Psoas muscle (tissue), 8 donors: ENCODE measurements around the gene YWHAQ. TPM values are rescaled to one million over a fixed set of nuclear protein-coding genes. Genes with fewer than 3 reads are reported as not detected.

Experiments used
- ATAC-seq, 4 donors: fragments of 200-7000 bp; cut with Tn5 transposase; one replicate each; pipeline ENCODE4 v1.9.1; 2020; ENCODE audit warnings: moderate library complexity in 3 of 4, mild to moderate bottlenecking in 2 of 4
- DNase-seq, 2 donors: peaks; one replicate each; pipeline ENCODE4 v3.0.0-alpha.2; 2020
- H3K27ac ChIP-seq: fragments of 200-600 bp; one replicate; pipeline ENCODE4 v1.8.0; 2022
- H3K27me3 ChIP-seq, 3 donors: fragments of 200-600 bp in 1 of 3; one replicate each; pipeline versions ENCODE4 v1.6.1 to v1.8.0; 2013 to 2022; ENCODE audit warnings: low read length in 2 of 3, mild to moderate bottlenecking in 2 of 3, moderate library complexity in 1 of 3; ENCODE audit not compliant: insufficient read depth in 3 of 3
- H3K36me3 ChIP-seq, 2 donors: fragments of 200-600 bp in 1 of 2; one replicate each; pipeline versions ENCODE4 v1.6.1 to v1.8.0; 2013 to 2022; ENCODE audit warnings: low read depth in 1 of 2, mild to moderate bottlenecking in 1 of 2, moderate library complexity in 1 of 2; ENCODE audit not compliant: insufficient read depth in 1 of 2
- H3K4me1 ChIP-seq: fragments of 200-600 bp; one replicate; pipeline ENCODE4 v1.8.0; 2022
- H3K4me3 ChIP-seq: fragments of 200-600 bp; one replicate; pipeline ENCODE4 v1.8.0; 2022; ENCODE audit warnings: mild to moderate bottlenecking
- H3K9me3 ChIP-seq: fragments of 200-600 bp; one replicate; pipeline ENCODE4 v1.8.0; 2022
- WGBS, 3 donors: extraction: QIAGEN DNeasy Blood & Tissue Kit; methylation state at CpG; one replicate each; pipeline versions ENCODE4 v1.1.6 to v1.1.7; 2013; 5-methylcytosine and 5-hydroxymethylcytosine counted together
- intact Hi-C, 2 donors: fragments of 100-400 bp; cut with DNase I; formaldehyde crosslinking; loops; one replicate each; pipeline versions ENCODE4 v1.11.0 to v1.14.2; 2022
- polyA plus RNA-seq, 3 donors: library from polyadenylated mRNA; stranded (reverse); fragments of 200-250 nt; gene quantifications; one replicate each; pipeline ENCODE4 v1.2.3, GENCODE V29; 2013
- total RNA-seq, 4 donors: library from RNA; stranded (reverse); fragmentation: NEBNext Ultra II Directional in 2 of 4; extraction: Animal tissue kit (Norgen Biotek cat#: 25700) in 2 of 4; gene quantifications; one replicate each; pipeline versions ENCODE4 v1.2.1 to v1.2.4, GENCODE V29; 2021 to 2023
- TF ChIP-seq, protein P1 (sequence below): fragments of 200-600 bp; IDR thresholded peaks from one replicate; pipeline ENCODE4 v1.8.0; 2022; ENCODE audit warnings: antibody characterized with exemption
- donor health status: healthy with polysubstance abuse.
- donor health status: DM: no; HTN: no; CAD: no; lungs with moderate emphysema.
- donor health status: Bipolar disorder and iron deficiency.
- donor health status: healthy.
- donor health status: DM: yes; HTN: yes; CAD: no.
- donor health status: DM: no; HTN: no; CAD: no.
- donor health status: DM: no; HTN: no; CAD: no.
- donor health status: DM: yes; HTN: yes; CAD: no.

The YWHAQ gene
- total and polyA plus RNA-seq, 7 donors, result 41.5 to 74.7 (median 57.3) TPM

DNA sequence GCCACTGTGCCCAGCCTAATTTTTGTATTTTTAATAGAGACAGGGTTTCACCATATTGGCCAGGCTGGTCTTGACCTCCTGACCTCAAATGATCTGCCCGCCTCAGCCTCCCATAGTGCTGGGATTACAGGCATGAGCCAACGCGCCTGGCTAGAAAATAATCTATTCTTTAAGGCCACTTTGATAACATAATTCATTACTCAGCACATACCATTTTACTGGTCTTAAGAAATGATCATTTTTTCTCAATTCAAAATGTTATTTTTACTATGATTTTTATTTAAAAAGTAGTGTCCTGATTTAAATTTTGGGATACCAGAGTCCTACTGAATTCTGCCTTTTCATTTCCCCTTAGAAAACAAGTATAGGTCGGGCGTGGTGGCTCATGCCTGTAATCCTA, 48.2 kb downstream of the YWHAQ start:
- TF ChIP-seq, protein P1, sequence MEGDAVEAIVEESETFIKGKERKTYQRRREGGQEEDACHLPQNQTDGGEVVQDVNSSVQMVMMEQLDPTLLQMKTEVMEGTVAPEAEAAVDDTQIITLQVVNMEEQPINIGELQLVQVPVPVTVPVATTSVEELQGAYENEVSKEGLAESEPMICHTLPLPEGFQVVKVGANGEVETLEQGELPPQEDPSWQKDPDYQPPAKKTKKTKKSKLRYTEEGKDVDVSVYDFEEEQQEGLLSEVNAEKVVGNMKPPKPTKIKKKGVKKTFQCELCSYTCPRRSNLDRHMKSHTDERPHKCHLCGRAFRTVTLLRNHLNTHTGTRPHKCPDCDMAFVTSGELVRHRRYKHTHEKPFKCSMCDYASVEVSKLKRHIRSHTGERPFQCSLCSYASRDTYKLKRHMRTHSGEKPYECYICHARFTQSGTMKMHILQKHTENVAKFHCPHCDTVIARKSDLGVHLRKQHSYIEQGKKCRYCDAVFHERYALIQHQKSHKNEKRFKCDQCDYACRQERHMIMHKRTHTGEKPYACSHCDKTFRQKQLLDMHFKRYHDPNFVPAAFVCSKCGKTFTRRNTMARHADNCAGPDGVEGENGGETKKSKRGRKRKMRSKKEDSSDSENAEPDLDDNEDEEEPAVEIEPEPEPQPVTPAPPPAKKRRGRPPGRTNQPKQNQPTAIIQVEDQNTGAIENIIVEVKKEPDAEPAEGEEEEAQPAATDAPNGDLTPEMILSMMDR, result no peak
- Histone ChIP-seq H3K36me3 (peaks cover 0 to 67% of the 10 kb centered on the region in 2 donors), H3K4me1 (no peaks in the 10 kb centered on the region), H3K9me3 (no peaks in the 10 kb centered on the region), H3K27me3 (no peaks in the 10 kb centered on the region), H3K4me3 (no peak overlapping the region), H3K27ac (no peak overlapping the region)
- no peak for ATAC-seq
- DNase-seq, result no peak
- 97% methylated on average over 5 of the region's 5 CpGs for WGBS, 3 donors
- intact Hi-C loops, result no loop called here

DNA sequence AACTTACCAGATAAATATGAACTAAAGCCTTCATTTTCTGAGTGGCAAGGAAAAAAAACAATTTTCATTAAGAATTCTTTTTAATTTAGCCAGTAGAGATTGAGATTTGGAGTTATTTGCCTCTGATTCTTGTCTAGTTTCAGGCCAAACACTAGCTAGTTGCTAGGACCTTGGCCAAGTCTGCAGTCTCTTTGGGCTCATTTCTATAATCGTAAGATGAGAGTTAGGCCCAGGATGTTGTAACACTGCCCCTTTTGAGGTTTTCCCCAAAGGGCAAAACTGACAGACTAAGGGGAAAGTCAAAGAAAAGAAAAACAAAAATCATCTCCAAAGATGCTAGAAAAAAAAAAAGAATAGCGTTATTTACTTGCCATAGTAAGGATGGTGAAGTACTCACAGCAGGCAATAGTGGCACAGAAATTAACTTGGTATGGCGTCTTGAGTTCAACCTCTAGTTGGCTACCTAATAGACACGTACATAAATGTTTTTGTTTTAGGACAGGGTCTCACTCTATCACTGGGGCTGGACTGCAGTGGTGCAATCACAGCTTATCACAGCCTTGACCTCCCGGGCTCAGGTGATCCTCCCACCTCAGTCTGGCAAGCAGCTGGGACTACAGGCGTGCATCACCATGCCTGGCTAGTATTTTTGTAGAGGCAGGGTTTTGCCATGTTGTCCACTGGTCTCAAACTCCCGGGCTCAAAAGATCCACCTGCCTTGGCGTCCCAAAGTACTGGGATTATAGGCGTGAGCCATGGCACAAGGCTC, 52.1 kb downstream of the YWHAQ start:
- WGBS, 3 donors, result 76 to 85% (median 85%) methylated on average over 9 of the region's 9 CpGs
- peak in 2 of 4 donors; percentile 21 to 25 for ATAC-seq
- intact Hi-C loops, result loop anchor here in 1 of 2 donors (1.0 kb wide), 1 partner anchor 10 kb away; no protein-coding TSS in a partner anchor
- TF ChIP-seq, protein P1, result no peak
- H3K36me3 ChIP-seq, result peaks cover 0 to 28% of the 10 kb centered on the region in 2 donors
- H3K4me1 ChIP-seq, result no peaks in the 10 kb centered on the region
- H3K9me3 ChIP-seq, result no peaks in the 10 kb centered on the region
- no peak overlapping the region for H3K27ac ChIP-seq
- H3K4me3 ChIP-seq, result no peak overlapping the region
- H3K27me3 ChIP-seq, result no peaks in the 10 kb centered on the region
- no peak for DNase-seq

DNA sequence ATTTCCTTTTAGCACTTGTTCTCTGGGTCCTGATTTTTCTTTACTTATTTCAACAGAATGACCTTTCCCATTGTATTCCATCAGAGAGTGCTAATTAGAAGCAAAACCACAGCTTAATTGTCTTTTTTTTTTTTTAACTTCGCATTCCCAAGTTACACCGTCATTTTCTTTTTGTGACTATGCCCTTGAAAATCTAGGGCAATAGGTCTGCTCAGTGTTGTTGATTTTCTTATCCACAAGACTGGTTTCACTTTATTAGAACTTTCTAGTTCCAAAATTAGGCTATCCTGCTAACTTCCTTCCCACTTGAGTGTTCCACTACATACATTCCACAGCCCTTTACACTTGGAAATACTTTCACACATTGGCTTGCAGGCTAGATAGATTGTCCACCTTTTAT, 56.5 kb downstream of the YWHAQ start:
- peaks cover 0 to 13% of the 10 kb centered on the region in 2 donors for H3K36me3 ChIP-seq
- no peaks in the 10 kb centered on the region for H3K9me3 ChIP-seq
- DNase-seq, result no peak
- H3K27me3 ChIP-seq, result no peaks in the 10 kb centered on the region
- no peaks in the 10 kb centered on the region for H3K4me1 ChIP-seq
- TF ChIP-seq, protein P1, result no peak
- H3K4me3 ChIP-seq, result no peak overlapping the region
- 65 to 77% (median 73%) methylated on average over 2 of the region's 2 CpGs for WGBS, 3 donors
- no peak for ATAC-seq
- intact Hi-C loops, result no loop called here
- peak overlapping the region; percentile 15 for H3K27ac ChIP-seq

DNA sequence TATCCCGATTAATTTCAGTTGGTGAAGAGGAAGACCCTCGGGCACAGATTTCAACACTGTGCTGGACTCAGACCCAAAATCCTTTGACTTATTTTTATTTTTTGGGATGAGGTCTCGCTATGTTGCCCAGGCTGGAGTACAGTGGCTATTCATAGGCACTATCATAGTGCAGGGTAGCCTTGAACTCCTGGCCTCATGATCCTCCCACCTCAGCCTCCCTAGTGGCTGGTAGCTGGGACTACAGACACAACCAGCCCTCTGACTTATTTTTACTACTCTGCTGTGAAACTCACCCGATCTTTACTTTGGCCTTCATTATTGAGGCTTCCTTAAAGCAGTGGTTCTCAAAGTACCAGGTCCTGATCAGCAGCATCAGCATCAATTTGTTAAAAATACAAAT, 57.0 kb downstream of the YWHAQ start:
- DNase-seq (no peak), ATAC-seq (no peak)
- Histone ChIP-seq H3K27me3 (no peaks in the 10 kb centered on the region), H3K4me1 (no peaks in the 10 kb centered on the region), H3K4me3 (no peak overlapping the region), H3K9me3 (no peaks in the 10 kb centered on the region), H3K27ac (peak overlapping the region; percentile 15), H3K36me3 (peaks cover 0 to 13% of the 10 kb centered on the region in 2 donors)
- TF ChIP-seq, protein P1, result no peak
- intact Hi-C loops, result no loop called here
- 71 to 88% (median 83%) methylated on average over 4 of the region's 4 CpGs for WGBS, 3 donors
